HepG2 (cell line): ENCODE measurements around the gene PLEKHM2. TPM values are rescaled to one million over a fixed set of nuclear protein-coding genes. Genes with fewer than 3 reads are reported as not detected.

ENCODE experiments used
- ATAC-seq: fragments of 200-7000 bp; cut with Tn5 transposase; 3 replicates; pipeline ENCODE4 v1.9.1; 2020; ENCODE audit warnings: mild to moderate bottlenecking, moderate library complexity
- BruUV-seq: library from RNA; stranded (reverse); fragments of 400-500 nt; replicated peaks from 2 replicates; lab custom pipeline; 2021; lab: Mats Ljungman, UMichigan
- CTCF ChIA-PET: fragments of 300-600 bp; formaldehyde crosslinking; extraction: SDS; loops from one replicate; lab custom pipeline; 2021; ENCODE audit warnings: low total read pairs, inconsistent platforms, low intra/inter-chr PET ratio; lab: Yijun Ruan, JAX
- POLR2A ChIA-PET: fragments of 350-600 bp; sonication (Branson Sonifier 250); formaldehyde crosslinking; loops from one replicate; lab custom pipeline; 2020; ENCODE audit warnings: antibody characterized with exemption, inconsistent platforms; lab: Yijun Ruan, JAX
- DNase-seq: peaks from one replicate; pipeline ENCODE4 v3.0.0-alpha.2; 2015; ENCODE audit warnings: low spot score
- FAIRE-seq: peaks from 3 replicates; lab custom pipeline; 2011; peaks lifted over from hg19 to GRCh38; lab: Jason Lieb, UNC
- H2AFZ ChIP-seq: one replicate; pipeline ENCODE4 v1.6.1; 2011; ENCODE audit warnings: low read length, inconsistent platforms
- H3K27ac ChIP-seq: fragments of 300-600 bp; 3 replicates; pipeline ENCODE4 v1.8.0; 2011; ENCODE audit warnings: mixed run types, mild to moderate bottlenecking, mixed read lengths, low read length, inconsistent platforms; ENCODE audit not compliant: insufficient read depth; ENCODE audit errors: extremely low read length
- H3K27me3 ChIP-seq, 2 experiments: fragments of 200-600 bp in 1 of 2; 2 replicates in 1 of 2; 3 replicates in 1 of 2; pipeline versions ENCODE4 v1.6.0 to v1.8.0; 2011; ENCODE audit warnings: low read length in 2 of 2, mild to moderate bottlenecking in 2 of 2, moderate library complexity in 2 of 2, inconsistent platforms in 1 of 2; ENCODE audit not compliant: insufficient read depth in 2 of 2, control insufficient read depth in 1 of 2
- H3K36me3 ChIP-seq, 2 experiments: fragments of 200-600 bp in 1 of 2; replicated peaks in 1 of 2; 2 replicates in 1 of 2; 3 replicates in 1 of 2; pipeline versions ENCODE4 v1.5.1 to v1.8.0; 2011; ENCODE audit warnings: low read length in 2 of 2, inconsistent platforms in 1 of 2; ENCODE audit not compliant: insufficient read depth in 2 of 2, control insufficient read depth in 1 of 2
- H3K4me1 ChIP-seq: 2 replicates; pipeline ENCODE4 v1.5.1; 2012; ENCODE audit warnings: low read length, inconsistent platforms; ENCODE audit not compliant: insufficient read depth
- H3K4me2 ChIP-seq: 2 replicates; pipeline ENCODE4 v1.6.0; 2011; ENCODE audit warnings: low read depth, low read length, inconsistent platforms
- H3K4me3 ChIP-seq, 3 experiments: fragments of 200-600 bp in 1 of 3; sonication (generic), shearing (Covaris generic) in 1 of 3; replicated peaks in 1 of 3; 2 replicates each; pipeline ENCODE4 v1.5.1; 2011 to 2016; ENCODE audit warnings: low read length in 3 of 3, inconsistent platforms in 2 of 3, low read depth in 2 of 3, mild to moderate bottlenecking in 2 of 3, control low read depth in 1 of 3, mixed read lengths in 1 of 3; ENCODE audit not compliant: insufficient read depth in 1 of 3
- H3K79me2 ChIP-seq: one replicate; pipeline ENCODE4 v1.6.1; 2011; ENCODE audit warnings: low read length, inconsistent platforms; ENCODE audit not compliant: insufficient read depth
- H3K9ac ChIP-seq: 2 replicates; pipeline ENCODE4 v1.6.0; 2011; ENCODE audit warnings: mild to moderate bottlenecking, low read depth, low read length, inconsistent platforms; ENCODE audit not compliant: insufficient read depth
- H3K9me3 ChIP-seq: 2 replicates; pipeline ENCODE4 v1.5.1; 2012; ENCODE audit warnings: mild to moderate bottlenecking, low read length
- H4K20me1 ChIP-seq: 2 replicates; pipeline ENCODE4 v1.6.0; 2011; ENCODE audit warnings: inconsistent platforms, mild to moderate bottlenecking, low read length, moderate library complexity; ENCODE audit not compliant: insufficient read depth
- ISL2 ChIP-seq: sonication (generic); formaldehyde crosslinking; IDR thresholded peaks from 2 replicates; pipeline ENCODE4 v1.5.0; 2020; ENCODE audit warnings: missing genetic modification reagents
- PHF8 ChIP-seq: sonication (generic); formaldehyde crosslinking; IDR thresholded peaks from 2 replicates; pipeline ENCODE4 v1.5.0; 2020; ENCODE audit warnings: missing genetic modification reagents
- RBFOX2 ChIP-seq: fragments of 200-400 bp; formaldehyde crosslinking; IDR thresholded peaks from 2 replicates; pipeline ENCODE4 v1.6.1; 2017; ENCODE audit warnings: low read depth, mild to moderate bottlenecking, low read length
- SP1 ChIP-seq, 2 experiments: fragments of 450-650 bp in 1 of 2; sonication (generic) in 1 of 2; formaldehyde crosslinking in 1 of 2; IDR thresholded peaks; 2 replicates each; pipeline versions ENCODE4 v1.4.0 to v1.6.1; 2016 to 2020; ENCODE audit warnings: missing genetic modification reagents in 1 of 2
- ZNF382 ChIP-seq: sonication (generic); formaldehyde crosslinking; IDR thresholded peaks from 2 replicates; pipeline ENCODE4 v1.5.0; 2020; ENCODE audit warnings: missing genetic modification reagents, mild to moderate bottlenecking, borderline replicate concordance
- WGBS: methylation state at CpG from one replicate; pipeline ENCODE4 v1.1.6; 2017; ENCODE audit warnings: low lambda C conversion rate; 5-methylcytosine and 5-hydroxymethylcytosine counted together
- in situ Hi-C: cut with HindIII; loops from 2 replicates; pipeline ENCODE4 v1.10.0; 2017; ENCODE audit warnings: low pct_unique_long_range_greater_than_20kb; ENCODE audit not compliant: extremely low pct_ligation_motif_present
- intact Hi-C: fragments of 100-400 bp; cut with micrococcal nuclease; formaldehyde crosslinking; loops from one replicate; pipeline ENCODE4 v1.10.0; 2022; ENCODE audit not compliant: unreplicated experiment
- polyA plus RNA-seq, 8 experiments: library from polyadenylated mRNA; depleted of rRNA in 3 of 8; stranded (reverse) in 7 of 8; unstranded in 1 of 8; fragments of >200 nt; fragmentation: Illumina TruSeq in 4 of 8; extraction: Trizol in 4 of 8; gene quantifications; 2 replicates each; pipeline versions ENCODE4 v1.2.1 to v1.2.3, GENCODE V29; 2011 to 2016; ENCODE audit warnings: low read depth in 4 of 8, missing spikeins in 1 of 8, mixed read lengths in 1 of 8; ENCODE audit not compliant: insufficient read depth in 1 of 8
- total RNA-seq, 5 experiments: library from RNA; depleted of rRNA; stranded (reverse); fragments of >200 nt; fragmentation: Illumina TruSeq; extraction: Trizol; gene quantifications; 2 replicates each; pipeline ENCODE4 v1.2.3, GENCODE V29; 2016; ENCODE audit warnings: low read depth in 1 of 5
- TF ChIP-seq, protein P1 (sequence below): sonication (generic); formaldehyde crosslinking; IDR thresholded peaks from 2 replicates; pipeline ENCODE4; 2020; ENCODE audit warnings: missing genetic modification reagents, mild to moderate bottlenecking, borderline replicate concordance

Gene PLEKHM2
- total and polyA plus RNA-seq, 2 of the 13 experiments (the other 11 are each of a cell fraction or from before 2014, with no cell fraction given), result 16.5 to 27.3 TPM

DNA sequence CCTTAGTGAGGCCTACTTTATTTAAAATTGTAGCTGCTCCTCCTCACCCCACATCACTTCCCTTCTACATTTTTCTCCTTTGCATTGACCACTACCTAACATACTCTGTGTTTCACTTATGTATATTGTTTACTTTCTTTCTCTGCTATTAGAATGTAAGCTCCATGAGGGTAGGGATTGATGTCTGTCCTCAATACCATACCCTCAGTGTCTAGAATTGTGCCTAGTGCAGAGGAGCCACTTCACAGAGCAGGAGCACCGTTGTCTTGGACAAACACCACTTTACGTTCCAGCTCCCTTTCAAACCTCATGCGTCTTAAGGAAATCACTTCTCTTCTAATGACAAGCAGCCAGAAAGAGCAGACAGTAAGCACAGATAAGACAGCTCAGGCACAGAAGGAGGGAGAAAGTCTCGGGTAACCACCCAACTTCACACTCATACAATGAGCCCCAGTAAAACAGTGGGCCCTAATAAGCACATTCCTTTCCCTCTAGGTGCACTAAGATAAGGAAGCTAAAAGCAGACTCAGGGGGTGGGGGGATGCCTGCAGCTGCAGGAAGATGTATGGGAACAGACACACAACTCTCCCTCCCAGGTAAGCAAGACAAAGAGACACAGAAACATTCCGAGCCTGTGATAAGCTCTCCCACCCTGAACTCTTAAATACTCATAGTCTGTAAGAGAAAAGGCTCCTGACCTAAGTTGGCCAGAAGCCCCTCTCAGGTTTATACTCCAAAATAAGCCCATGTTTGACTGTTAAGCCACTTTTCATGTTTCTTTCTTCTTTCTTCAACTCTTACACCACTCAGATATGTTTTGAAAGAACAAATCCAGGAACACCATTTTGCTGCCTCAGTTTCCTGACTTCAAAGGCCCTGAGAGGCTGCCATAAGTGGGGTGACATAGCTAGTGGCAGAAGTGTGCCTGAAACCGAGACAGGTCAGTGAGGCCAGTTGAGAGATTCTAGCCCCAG, 7.1 kb upstream of the PLEKHM2 start:
- TF ChIP-seq ZNF382 (no peak), ISL2 (CRISPR knock-in tag) (no peak), SP1 (IDR thresholded peaks at IDR 0.05) (no peak), SP1 (CRISPR knock-in tag; IDR thresholded peaks at IDR 0.05) (no peak), RBFOX2 (no peak), PHF8 (CRISPR knock-in tag) (no peak)
- TF ChIP-seq, protein P1, sequence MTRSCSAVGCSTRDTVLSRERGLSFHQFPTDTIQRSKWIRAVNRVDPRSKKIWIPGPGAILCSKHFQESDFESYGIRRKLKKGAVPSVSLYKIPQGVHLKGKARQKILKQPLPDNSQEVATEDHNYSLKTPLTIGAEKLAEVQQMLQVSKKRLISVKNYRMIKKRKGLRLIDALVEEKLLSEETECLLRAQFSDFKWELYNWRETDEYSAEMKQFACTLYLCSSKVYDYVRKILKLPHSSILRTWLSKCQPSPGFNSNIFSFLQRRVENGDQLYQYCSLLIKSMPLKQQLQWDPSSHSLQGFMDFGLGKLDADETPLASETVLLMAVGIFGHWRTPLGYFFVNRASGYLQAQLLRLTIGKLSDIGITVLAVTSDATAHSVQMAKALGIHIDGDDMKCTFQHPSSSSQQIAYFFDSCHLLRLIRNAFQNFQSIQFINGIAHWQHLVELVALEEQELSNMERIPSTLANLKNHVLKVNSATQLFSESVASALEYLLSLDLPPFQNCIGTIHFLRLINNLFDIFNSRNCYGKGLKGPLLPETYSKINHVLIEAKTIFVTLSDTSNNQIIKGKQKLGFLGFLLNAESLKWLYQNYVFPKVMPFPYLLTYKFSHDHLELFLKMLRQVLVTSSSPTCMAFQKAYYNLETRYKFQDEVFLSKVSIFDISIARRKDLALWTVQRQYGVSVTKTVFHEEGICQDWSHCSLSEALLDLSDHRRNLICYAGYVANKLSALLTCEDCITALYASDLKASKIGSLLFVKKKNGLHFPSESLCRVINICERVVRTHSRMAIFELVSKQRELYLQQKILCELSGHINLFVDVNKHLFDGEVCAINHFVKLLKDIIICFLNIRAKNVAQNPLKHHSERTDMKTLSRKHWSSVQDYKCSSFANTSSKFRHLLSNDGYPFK (CRISPR knock-in tag), result no peak
- intact Hi-C loops (no loop called here), in situ Hi-C loops (no loop called here)
- ATAC-seq, result no peak
- Histone ChIP-seq H3K9ac (no peak overlapping the region), H3K27me3 (no peaks in the 10 kb centered on the region), H3K4me1 (peaks cover 18% of the 10 kb centered on the region), H3K36me3 (no peaks in the 10 kb centered on the region), H3K4me3 (no peak overlapping the region), H3K9me3 (no peaks in the 10 kb centered on the region), H3K79me2 (no peaks in the 10 kb centered on the region), H4K20me1 (no peaks in the 10 kb centered on the region), H3K4me2 (no peak overlapping the region), H3K27ac (no peak overlapping the region), H2AFZ (no peak overlapping the region)
- CTCF ChIA-PET, result no interaction called here
- no peak for FAIRE-seq
- POLR2A ChIA-PET, result no interaction called here
- no TSS peak for BruUV-seq
- WGBS, result 54% methylated on average over 6 of the region's 6 CpGs
- no peak for DNase-seq
